ENCODE measurements around the gene CLDN9.

The CLDN9 gene

DNA sequence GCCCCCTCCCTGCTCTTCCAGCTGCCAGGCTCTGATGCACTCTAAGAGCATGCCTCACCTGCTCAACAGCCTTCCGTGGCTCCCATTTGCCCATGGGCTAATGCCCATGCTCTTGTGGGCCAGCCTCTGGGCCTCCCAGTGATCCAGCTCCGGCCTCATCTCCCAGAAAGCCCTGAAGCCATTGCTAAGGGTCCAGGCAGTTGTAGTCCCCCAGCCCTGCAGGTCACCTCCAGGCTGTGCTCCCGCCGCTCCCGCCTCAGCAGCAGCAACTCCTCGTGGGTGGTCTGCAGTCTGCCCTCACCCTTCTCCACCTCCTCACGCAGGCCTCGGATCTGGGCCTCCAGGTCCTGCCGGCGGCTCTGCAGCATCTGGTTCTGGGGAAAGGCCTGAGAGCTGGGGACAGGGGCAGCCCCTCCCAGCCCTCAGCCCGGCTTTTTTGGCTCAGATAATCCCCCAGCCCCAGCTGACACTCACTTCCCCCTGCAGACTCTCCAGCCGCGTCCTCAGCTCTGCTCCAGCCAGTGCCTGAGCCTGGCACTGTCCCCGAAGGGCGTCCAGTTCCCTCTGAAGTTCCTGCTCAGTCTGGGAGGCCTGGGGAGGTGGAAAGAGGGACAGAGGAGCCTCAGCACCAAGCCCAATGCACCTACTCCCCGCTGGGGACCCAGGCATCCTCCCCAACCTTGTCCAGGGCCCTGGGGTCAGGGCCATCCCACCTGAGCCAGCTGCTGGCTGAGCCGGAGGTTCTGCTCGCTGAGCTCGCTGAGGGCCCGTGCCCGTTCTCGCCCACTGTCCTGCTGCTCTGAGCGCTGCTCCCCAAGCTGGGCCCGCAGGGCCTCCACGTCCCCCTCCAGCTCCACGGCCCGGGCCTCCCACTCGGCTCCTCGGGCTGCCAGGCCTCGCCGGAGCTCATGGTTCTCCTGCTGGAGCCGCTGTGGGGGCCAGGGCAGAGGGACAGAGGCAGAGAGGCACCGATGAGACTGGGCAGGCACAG is 17.8 kb downstream of the CLDN9 start:
- H3K4me1 ChIP-seq: peaks cover 22 to 44% (median 35%) of the 10 kb centered on the region in 10 experiments
- H3K4me2 ChIP-seq: peak overlapping the region in 7 of 11 experiments; percentile 57 to 87 (median 79); a peak in 7 of 22 replicates
- peaks cover 0 to 80% (median 59%) of the 10 kb centered on the region in 11 experiments; a peak in 20 of 22 replicates for H4K20me1 ChIP-seq
- H3K9ac ChIP-seq: no peak overlapping the region
- peaks cover 73 to 78% (median 73%) of the 10 kb centered on the region in 11 experiments for H3K27me3 ChIP-seq
- peak overlapping the region in 2 of 10 experiments; percentile 29 to 46; a peak in 1 of 20 replicates for H3K4me3 ChIP-seq
- no peaks in the 10 kb centered on the region for H3K9me3 ChIP-seq (replicated peaks in 1 of 11)
- H3K36me3 ChIP-seq: peaks cover 19 to 24% (median 21%) of the 10 kb centered on the region in 11 experiments
- no peak for TF ChIP-seq Cebpa-rat (IDR thresholded peaks at IDR 0.05)
- no peak overlapping the region for H3K27ac ChIP-seq

DNA sequence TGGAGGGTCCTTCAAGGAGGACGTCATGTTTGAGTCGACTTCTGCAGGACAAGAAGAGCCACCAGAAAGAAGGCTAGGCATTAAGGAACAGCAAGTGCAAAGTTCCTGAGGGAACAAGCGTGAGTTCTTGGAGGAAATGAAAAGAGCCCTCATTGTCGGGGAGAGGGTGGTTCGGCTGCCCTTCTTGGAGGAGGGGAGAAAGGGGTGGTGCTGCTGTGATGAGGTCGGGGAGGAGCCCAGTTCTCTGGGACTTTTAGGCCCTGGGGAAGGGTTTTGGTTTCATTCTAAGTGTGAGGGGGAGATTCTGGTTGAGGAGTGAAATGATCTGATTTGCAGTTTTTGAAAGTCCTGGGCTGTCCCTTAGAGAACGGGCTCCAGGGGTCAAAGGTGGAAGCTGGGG is 19.9 kb downstream of the CLDN9 start:
- H3K4me1 ChIP-seq: peaks cover 26 to 44% (median 37%) of the 10 kb centered on the region in 10 experiments
- no peak overlapping the region for H3K9ac ChIP-seq
- H3K4me2 ChIP-seq: no peak overlapping the region
- no peak overlapping the region for H3K4me3 ChIP-seq
- H3K9me3 ChIP-seq (replicated peaks in 1 of 11): no peaks in the 10 kb centered on the region
- peaks cover 94 to 99% (median 94%) of the 10 kb centered on the region in 11 experiments for H3K27me3 ChIP-seq
- H3K36me3 ChIP-seq: peaks cover 0 to 3% (median 0%) of the 10 kb centered on the region in 11 experiments; a peak in 4 of 22 replicates
- no peak for TF ChIP-seq Cebpa-rat (IDR thresholded peaks at IDR 0.05)
- H4K20me1 ChIP-seq: peaks cover 0 to 78% (median 44%) of the 10 kb centered on the region in 11 experiments; a peak in 19 of 22 replicates
- H3K27ac ChIP-seq: no peak overlapping the region

DNA sequence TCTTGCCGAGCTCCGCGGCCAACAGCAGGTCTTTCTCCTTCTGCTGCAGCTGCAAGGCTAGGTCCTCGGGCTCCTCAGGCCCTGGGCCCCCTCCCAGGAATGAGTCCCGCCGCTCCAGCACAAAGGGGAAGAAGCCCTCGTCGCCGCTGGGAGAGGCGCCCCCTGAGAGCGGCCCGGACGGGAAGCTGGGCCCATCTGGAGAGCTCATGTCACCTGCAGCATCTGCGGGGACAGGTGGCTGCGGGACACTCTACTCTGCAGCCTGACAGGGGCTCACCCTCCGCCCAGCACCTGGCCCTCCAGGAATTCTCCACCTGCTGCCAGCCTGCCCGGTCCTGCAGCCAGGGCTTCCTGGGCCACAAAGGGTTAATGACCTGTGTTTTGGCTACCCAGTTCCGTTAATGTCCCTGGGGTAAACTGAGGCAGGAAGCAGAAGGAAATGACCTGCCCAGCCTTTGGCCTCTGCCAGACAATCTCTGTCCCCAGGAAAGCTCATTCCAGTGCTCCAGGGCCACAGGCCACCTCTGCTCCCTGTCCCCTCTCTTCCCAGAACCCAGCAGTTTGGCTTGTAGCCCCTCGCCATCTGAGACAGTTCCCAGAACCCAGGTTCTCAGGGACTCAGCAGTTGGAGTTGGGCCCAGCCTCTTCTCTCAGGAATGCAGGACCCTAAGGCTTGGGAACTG is 22.7 kb downstream of the CLDN9 start:
- peak overlapping the region in 3 of 10 experiments; percentile 9 to 33 (median 13); a peak in 1 of 20 replicates for H3K4me3 ChIP-seq
- peak overlapping the region; percentile 7 to 87 (median 62); a peak in 9 of 22 replicates for H3K4me2 ChIP-seq
- TF ChIP-seq Cebpa-rat (IDR thresholded peaks at IDR 0.05): no peak

DNA sequence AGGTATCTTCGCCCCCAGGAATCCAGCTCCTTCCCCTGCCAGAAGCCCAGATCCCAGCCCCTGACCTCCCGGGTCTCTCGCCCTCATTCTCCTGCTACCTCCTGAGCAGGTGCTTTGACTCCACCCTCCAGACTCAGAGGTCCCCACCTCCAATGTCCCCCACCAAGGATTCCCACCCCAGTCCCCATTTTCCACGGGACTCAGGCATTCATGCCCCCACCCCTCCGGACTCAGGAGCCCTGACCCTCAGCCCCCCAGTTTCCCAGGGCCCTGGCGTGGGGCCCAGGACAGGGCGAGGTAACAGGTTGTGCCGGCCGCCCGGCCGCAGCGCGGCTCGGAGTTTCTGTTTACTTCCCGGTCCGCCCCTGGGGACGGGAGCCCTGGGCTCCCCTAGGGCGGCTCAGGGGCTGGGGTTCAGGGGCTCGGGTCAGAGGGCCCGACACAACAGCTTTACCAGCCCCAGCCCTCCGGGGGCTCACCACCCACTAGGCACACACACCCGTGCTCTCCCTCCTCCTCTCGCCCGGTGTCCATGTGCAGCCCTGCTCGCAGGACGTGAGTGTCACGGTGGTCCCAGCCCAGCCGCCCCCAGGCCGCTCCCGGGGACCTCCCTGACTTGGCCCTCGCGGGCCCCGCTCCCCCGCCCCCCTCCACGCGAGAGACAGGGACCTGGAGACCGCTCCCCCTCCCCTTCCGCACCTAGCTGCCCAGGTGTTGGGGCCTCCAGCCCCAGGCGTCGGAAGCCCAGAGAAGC is 23.4 kb downstream of the CLDN9 start:
- Histone ChIP-seq H3K27ac (no peak overlapping the region), H3K4me2 (peak overlapping the region; percentile 46 to 87 (median 62); a peak in 20 of 22 replicates), H4K20me1 (peaks cover 0 to 49% (median 11%) of the 10 kb centered on the region in 11 experiments; a peak in 14 of 22 replicates), H3K9ac (peak overlapping the region in 3 of 11 experiments; percentile 2 to 57 (median 41); a peak in 1 of 22 replicates), H3K9me3 (replicated peaks in 1 of 11) (no peaks in the 10 kb centered on the region), H3K36me3 (no peaks in the 10 kb centered on the region), H3K4me1 (peaks cover 10 to 21% (median 13%) of the 10 kb centered on the region in 10 experiments; a peak in 17 of 20 replicates), H3K4me3 (peak overlapping the region in 8 of 10 experiments; percentile 9 to 51 (median 36); a peak in 8 of 20 replicates), H3K27me3 (peaks cover 96 to 100% (median 100%) of the 10 kb centered on the region in 11 experiments)
- TF ChIP-seq Cebpa-rat (IDR thresholded peaks at IDR 0.05): no peak

More for the DNA sequence above, 22.7 kb downstream of the CLDN9 start:
- Histone ChIP-seq H3K27ac (no peak overlapping the region), H3K9ac (no peak overlapping the region), H3K36me3 (no peaks in the 10 kb centered on the region), H3K4me1 (peaks cover 10 to 21% (median 13%) of the 10 kb centered on the region in 10 experiments; a peak in 17 of 20 replicates), H4K20me1 (peaks cover 0 to 56% (median 18%) of the 10 kb centered on the region in 11 experiments; a peak in 16 of 22 replicates), H3K9me3 (replicated peaks in 1 of 11) (no peaks in the 10 kb centered on the region), H3K27me3 (peaks cover 99 to 100% (median 100%) of the 10 kb centered on the region in 11 experiments)

- Histone ChIP-seq H3K27ac (no peak within 1 kb of the TSS), H4K20me1 (peaks cover 0 to 44% (median 7%) of the 10 kb centered on the region in 11 experiments; a peak in 11 of 22 replicates), H3K27me3 (peaks cover 94 to 100% (median 100%) of the 10 kb centered on the region in 11 experiments), H3K4me1 (peaks cover 10 to 21% (median 13%) of the 10 kb centered on the region in 10 experiments; a peak in 17 of 20 replicates), H3K36me3 (no peaks in the 10 kb centered on the region), H3K9me3 (replicated peaks in 1 of 11) (no peaks in the 10 kb centered on the region), H3K4me3 (peak within 1 kb of the TSS in 8 of 10 experiments; percentile 9 to 51 (median 36); a peak in 8 of 20 replicates), H3K9ac (peak within 1 kb of the TSS in 3 of 11 experiments; percentile 2 to 57 (median 41); a peak in 1 of 22 replicates), H3K4me2 (peak within 1 kb of the TSS; percentile 46 to 87 (median 62); a peak in 20 of 22 replicates)
- TF ChIP-seq Cebpa-rat (IDR thresholded peaks at IDR 0.05): no peak
These were observed 24.1 kb downstream of the CLDN9 start, which contains the start of gene BICDL2 for GRCh38 chr16:3036726-3037315. TSS of gene BICDL2 (minus strand) at chr16:3036944. CDS start at chr16:3035496, 1,448 bp downstream.

- TF ChIP-seq Cebpa-rat (IDR thresholded peaks at IDR 0.05): peak in 3 of 11 experiments; percentile 31 to 46 (median 37); a peak in 3 of 22 replicates
- no peak overlapping the region for H3K27ac ChIP-seq
- peaks cover 93 to 100% (median 100%) of the 10 kb centered on the region in 11 experiments for H3K27me3 ChIP-seq
- no peaks in the 10 kb centered on the region for H3K9me3 ChIP-seq (replicated peaks in 1 of 11)
- no peak overlapping the region for H3K9ac ChIP-seq
- H3K4me3 ChIP-seq: no peak overlapping the region
- H3K4me2 ChIP-seq: no peak overlapping the region
- peaks cover 0 to 39% (median 7%) of the 10 kb centered on the region in 11 experiments; a peak in 11 of 22 replicates for H4K20me1 ChIP-seq
- H3K36me3 ChIP-seq: no peaks in the 10 kb centered on the region
- H3K4me1 ChIP-seq: peaks cover 10 to 28% (median 13%) of the 10 kb centered on the region in 10 experiments; a peak in 18 of 20 replicates
These were observed 25.5 kb downstream of the CLDN9 start for GRCh38 chr16:3038256-3038655.

- H3K4me1 ChIP-seq: peaks cover 10 to 26% (median 13%) of the 10 kb centered on the region in 10 experiments; a peak in 18 of 20 replicates
- H4K20me1 ChIP-seq: peaks cover 0 to 32% (median 7%) of the 10 kb centered on the region in 11 experiments; a peak in 11 of 22 replicates
- H3K4me2 ChIP-seq: no peak overlapping the region
- peaks cover 93 to 100% (median 100%) of the 10 kb centered on the region in 11 experiments for H3K27me3 ChIP-seq
- H3K9ac ChIP-seq: no peak overlapping the region
- no peaks in the 10 kb centered on the region for H3K9me3 ChIP-seq (replicated peaks in 1 of 11)
- no peak overlapping the region for H3K27ac ChIP-seq
- no peak overlapping the region for H3K4me3 ChIP-seq
- H3K36me3 ChIP-seq: no peaks in the 10 kb centered on the region
- TF ChIP-seq Cebpa-rat (IDR thresholded peaks at IDR 0.05): no peak
These were observed 26.2 kb downstream of the CLDN9 start for GRCh38 chr16:3038896-3039295.

Data from BLaER1 treated with 17β-estradiol and CSF1 and Interleukin-3, amounts not matched to agents 10 nM and 100 nM (cell line).